ENCODE data around the gene SH3BGRL3.
A peak's percentile ranks its signal among the peaks of the same experiment; 100 is the strongest.

The SH3BGRL3 gene

GRCh38 chr1:26318338-26319064 lies 38.6 kb downstream of the SH3BGRL3 start:
- DNase-seq (ENCODE audit: low read depth, low spot score), result no peak
- Histone ChIP-seq H3K4me3 (ENCODE audit: insufficient read length, low read depth) (no peak overlapping the region), H3K27me3 (ENCODE audit: insufficient read depth, insufficient read length) (no peaks in the 10 kb centered on the region), H3K9ac (ENCODE audit: insufficient read length, low read depth) (peak overlapping the region; percentile 68), H3K4me1 (ENCODE audit: insufficient read depth, insufficient read length) (peaks cover 30% of the 10 kb centered on the region), H3K9me3 (ENCODE audit: insufficient read depth, low read length) (no peaks in the 10 kb centered on the region), H3K36me3 (ENCODE audit: insufficient read depth, insufficient read length, low read length) (peaks cover 19% of the 10 kb centered on the region)
- TF ChIP-seq ZNF274 (IDR thresholded peaks at IDR 0.05; ENCODE audit: low read depth, low read length) (no peak), SUZ12 (IDR thresholded peaks at IDR 0.05; ENCODE audit: extremely low read depth, insufficient read depth, insufficient read length) (no peak), YY1 (IDR thresholded peaks at IDR 0.05; ENCODE audit: insufficient read depth, insufficient read length) (no peak)

DNA sequence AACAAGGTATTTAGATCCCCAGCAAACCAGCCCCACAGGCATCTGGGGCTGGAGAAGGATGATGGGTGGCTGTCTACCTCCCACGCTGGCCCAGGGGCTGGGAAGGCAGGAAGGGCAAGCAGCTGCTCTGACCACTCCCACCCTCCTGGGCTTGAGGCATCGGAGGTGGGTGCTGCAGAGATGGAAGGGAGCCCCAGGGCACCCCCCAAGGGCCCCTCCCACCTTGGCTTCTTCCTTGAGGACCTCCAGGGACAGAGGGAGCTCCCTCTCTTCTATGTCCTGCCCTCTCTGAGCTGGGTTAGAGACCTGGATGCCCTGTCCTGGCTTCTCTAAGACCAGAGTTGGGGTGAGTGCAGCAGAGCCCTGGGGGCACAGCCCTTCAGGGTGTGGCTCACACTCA lies 41.0 kb downstream of the SH3BGRL3 start:
- no peaks in the 10 kb centered on the region for H3K9me3 ChIP-seq (ENCODE audit: insufficient read depth, low read length)
- no peak for DNase-seq (ENCODE audit: low read depth, low spot score)
- H3K4me3 ChIP-seq (ENCODE audit: insufficient read length, low read depth), result no peak overlapping the region
- no peaks in the 10 kb centered on the region for H3K27me3 ChIP-seq (ENCODE audit: insufficient read depth, insufficient read length)
- H3K36me3 ChIP-seq (ENCODE audit: insufficient read depth, insufficient read length, low read length), result peaks cover 36% of the 10 kb centered on the region
- peaks cover 26% of the 10 kb centered on the region for H3K4me1 ChIP-seq (ENCODE audit: insufficient read depth, insufficient read length)
- H3K9ac ChIP-seq (ENCODE audit: insufficient read length, low read depth), result peak overlapping the region; percentile 21
- no peak for TF ChIP-seq YY1 (IDR thresholded peaks at IDR 0.05; ENCODE audit: insufficient read depth, insufficient read length)
- TF ChIP-seq ZNF274 (IDR thresholded peaks at IDR 0.05; ENCODE audit: low read depth, low read length), result no peak
- TF ChIP-seq SUZ12 (IDR thresholded peaks at IDR 0.05; ENCODE audit: extremely low read depth, insufficient read depth, insufficient read length), result no peak

GRCh38 chr1:26321315-26322041 lies 41.6 kb downstream of the SH3BGRL3 start:
- TF ChIP-seq SUZ12 (IDR thresholded peaks at IDR 0.05; ENCODE audit: extremely low read depth, insufficient read depth, insufficient read length) (no peak), ZNF274 (IDR thresholded peaks at IDR 0.05; ENCODE audit: low read depth, low read length) (no peak), YY1 (IDR thresholded peaks at IDR 0.05; ENCODE audit: insufficient read depth, insufficient read length) (no peak)
- Histone ChIP-seq H3K36me3 (ENCODE audit: insufficient read depth, insufficient read length, low read length) (peaks cover 36% of the 10 kb centered on the region), H3K4me3 (ENCODE audit: insufficient read length, low read depth) (no peak overlapping the region), H3K27me3 (ENCODE audit: insufficient read depth, insufficient read length) (no peaks in the 10 kb centered on the region), H3K4me1 (ENCODE audit: insufficient read depth, insufficient read length) (peaks cover 25% of the 10 kb centered on the region), H3K9me3 (ENCODE audit: insufficient read depth, low read length) (no peaks in the 10 kb centered on the region), H3K9ac (ENCODE audit: insufficient read length, low read depth) (peak overlapping the region; percentile 21)
- DNase-seq (ENCODE audit: low read depth, low spot score), result peak; percentile 86

DNA sequence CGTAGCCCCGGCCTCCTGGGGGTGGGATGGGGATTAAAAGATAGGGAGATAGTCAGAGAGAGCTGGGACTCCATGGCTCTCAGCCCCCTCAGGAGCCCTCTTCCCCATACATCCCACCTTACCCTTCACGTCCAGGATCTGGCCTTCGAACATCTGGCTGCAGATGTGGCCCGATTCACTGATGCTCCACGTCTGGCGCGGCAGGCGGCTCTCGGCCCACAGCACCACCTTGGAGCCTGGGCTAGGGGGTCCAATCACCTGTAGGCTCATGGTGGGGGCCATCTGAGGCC lies 42.1 kb downstream of the SH3BGRL3 start:
- Histone ChIP-seq H3K4me1 (ENCODE audit: insufficient read depth, insufficient read length) (peaks cover 20% of the 10 kb centered on the region), H3K9ac (ENCODE audit: insufficient read length, low read depth) (no peak overlapping the region), H3K9me3 (ENCODE audit: insufficient read depth, low read length) (no peaks in the 10 kb centered on the region), H3K27me3 (ENCODE audit: insufficient read depth, insufficient read length) (no peaks in the 10 kb centered on the region), H3K4me3 (ENCODE audit: insufficient read length, low read depth) (no peak overlapping the region), H3K36me3 (ENCODE audit: insufficient read depth, insufficient read length, low read length) (peaks cover 36% of the 10 kb centered on the region)
- DNase-seq (ENCODE audit: low read depth, low spot score), result no peak
- TF ChIP-seq ZNF274 (IDR thresholded peaks at IDR 0.05; ENCODE audit: low read depth, low read length), result no peak
- no peak for TF ChIP-seq SUZ12 (IDR thresholded peaks at IDR 0.05; ENCODE audit: extremely low read depth, insufficient read depth, insufficient read length)
- TF ChIP-seq YY1 (IDR thresholded peaks at IDR 0.05; ENCODE audit: insufficient read depth, insufficient read length), result no peak

GRCh38 chr1:26323382-26323781 lies 43.5 kb downstream of the SH3BGRL3 start:
- H3K27me3 ChIP-seq (ENCODE audit: insufficient read depth, insufficient read length), result no peaks in the 10 kb centered on the region
- TF ChIP-seq ZNF274 (IDR thresholded peaks at IDR 0.05; ENCODE audit: low read depth, low read length), result no peak
- TF ChIP-seq SUZ12 (IDR thresholded peaks at IDR 0.05; ENCODE audit: extremely low read depth, insufficient read depth, insufficient read length), result no peak
- TF ChIP-seq YY1 (IDR thresholded peaks at IDR 0.05; ENCODE audit: insufficient read depth, insufficient read length), result no peak
- no peak overlapping the region for H3K9ac ChIP-seq (ENCODE audit: insufficient read length, low read depth)
- H3K4me3 ChIP-seq (ENCODE audit: insufficient read length, low read depth), result no peak overlapping the region
- no peak for DNase-seq (ENCODE audit: low read depth, low spot score)
- H3K36me3 ChIP-seq (ENCODE audit: insufficient read depth, insufficient read length, low read length), result peaks cover 36% of the 10 kb centered on the region
- H3K9me3 ChIP-seq (ENCODE audit: insufficient read depth, low read length), result no peaks in the 10 kb centered on the region
- peaks cover 9% of the 10 kb centered on the region for H3K4me1 ChIP-seq (ENCODE audit: insufficient read depth, insufficient read length)

DNA sequence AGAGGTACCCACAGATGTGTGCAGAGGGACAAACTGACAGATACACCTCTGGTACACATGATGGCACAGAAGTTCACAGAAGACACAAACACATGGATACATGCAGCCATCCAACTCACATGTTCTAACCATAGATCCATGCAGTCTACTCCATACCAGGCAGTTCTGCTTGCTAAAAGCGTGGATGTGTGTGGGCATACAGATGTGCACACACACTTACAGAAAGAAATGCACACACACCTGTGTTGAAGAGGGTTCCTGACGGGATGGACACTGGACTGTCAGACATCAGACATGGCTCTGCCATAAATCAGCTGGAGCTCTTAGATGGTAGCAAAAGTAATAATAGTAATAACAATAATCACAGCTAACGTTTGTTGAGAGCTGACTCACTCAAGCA lies 44.7 kb downstream of the SH3BGRL3 start:
- peaks cover 36% of the 10 kb centered on the region for H3K36me3 ChIP-seq (ENCODE audit: insufficient read depth, insufficient read length, low read length)
- DNase-seq (ENCODE audit: low read depth, low spot score), result no peak
- no peak overlapping the region for H3K4me3 ChIP-seq (ENCODE audit: insufficient read length, low read depth)
- H3K9ac ChIP-seq (ENCODE audit: insufficient read length, low read depth), result no peak overlapping the region
- TF ChIP-seq ZNF274 (IDR thresholded peaks at IDR 0.05; ENCODE audit: low read depth, low read length) (no peak), YY1 (IDR thresholded peaks at IDR 0.05; ENCODE audit: insufficient read depth, insufficient read length) (no peak), SUZ12 (IDR thresholded peaks at IDR 0.05; ENCODE audit: extremely low read depth, insufficient read depth, insufficient read length) (no peak)
- H3K4me1 ChIP-seq (ENCODE audit: insufficient read depth, insufficient read length), result peaks cover 8% of the 10 kb centered on the region
- H3K27me3 ChIP-seq (ENCODE audit: insufficient read depth, insufficient read length), result no peaks in the 10 kb centered on the region
- no peaks in the 10 kb centered on the region for H3K9me3 ChIP-seq (ENCODE audit: insufficient read depth, low read length)

GRCh38 chr1:26327956-26328362 lies 48.1 kb downstream of the SH3BGRL3 start:
- Histone ChIP-seq H3K9ac (ENCODE audit: insufficient read length, low read depth) (no peak overlapping the region), H3K27me3 (ENCODE audit: insufficient read depth, insufficient read length) (no peaks in the 10 kb centered on the region), H3K4me3 (ENCODE audit: insufficient read length, low read depth) (no peak overlapping the region), H3K9me3 (ENCODE audit: insufficient read depth, low read length) (no peaks in the 10 kb centered on the region), H3K36me3 (ENCODE audit: insufficient read depth, insufficient read length, low read length) (peaks cover 26% of the 10 kb centered on the region), H3K4me1 (ENCODE audit: insufficient read depth, insufficient read length) (peaks cover 3% of the 10 kb centered on the region)
- DNase-seq (ENCODE audit: low read depth, low spot score), result no peak
- TF ChIP-seq SUZ12 (IDR thresholded peaks at IDR 0.05; ENCODE audit: extremely low read depth, insufficient read depth, insufficient read length) (no peak), ZNF274 (IDR thresholded peaks at IDR 0.05; ENCODE audit: low read depth, low read length) (no peak), YY1 (IDR thresholded peaks at IDR 0.05; ENCODE audit: insufficient read depth, insufficient read length) (no peak)
